Skeletal muscle tissue (tissue), 4 donors: ENCODE data around the gene UTS2R. TPM values are rescaled to one million over a fixed set of nuclear protein-coding genes. Genes with fewer than 3 reads are reported as not detected.
"Not testable (repeated sequence)": the region's sequence is repeated elsewhere in the genome, so short reads cannot be mapped to it uniquely, and the experiment has no call there.

Experiments
- H3K27ac ChIP-seq: one replicate; pipeline ENCODE4 v1.7.0; 2013; ENCODE audit warnings: mild to moderate bottlenecking, low read depth, low read length, inconsistent platforms
- H3K27me3 ChIP-seq, 3 donors: one replicate each; pipeline ENCODE4 v1.7.0; 2013; ENCODE audit warnings: low read length in 3 of 3; ENCODE audit not compliant: control insufficient read depth in 3 of 3, insufficient read depth in 3 of 3
- H3K36me3 ChIP-seq, 3 donors: one replicate each; pipeline ENCODE4 v1.7.0; 2013; ENCODE audit warnings: low read length in 3 of 3; ENCODE audit not compliant: control insufficient read depth in 3 of 3, insufficient read depth in 3 of 3
- H3K4me1 ChIP-seq, 3 donors: one replicate each; pipeline ENCODE4 v1.7.0; 2013; ENCODE audit warnings: low read length in 3 of 3, mild to moderate bottlenecking in 3 of 3; ENCODE audit not compliant: control insufficient read depth in 3 of 3, insufficient read depth in 3 of 3
- H3K4me3 ChIP-seq, 3 donors: one replicate each; pipeline ENCODE4 v1.7.0; 2013; ENCODE audit warnings: low read length in 3 of 3
- H3K9ac ChIP-seq, 3 donors: one replicate each; pipeline ENCODE4 v1.7.0; 2013; ENCODE audit warnings: low read length in 3 of 3, mild to moderate bottlenecking in 3 of 3, moderate library complexity in 2 of 3, low read depth in 1 of 3
- H3K9me3 ChIP-seq, 3 donors: one replicate each; pipeline ENCODE4 v1.7.0; 2013; ENCODE audit warnings: low read length in 3 of 3; ENCODE audit not compliant: control insufficient read depth in 3 of 3
- total RNA-seq: library from RNA; depleted of rRNA; stranded (reverse); fragments of >200 nt; gene quantifications from one replicate; pipeline ENCODE4 v1.2.3, GENCODE V29; 2014
- donor health status: Osteomylitis.

UTS2R gene
- total RNA-seq, 1 donor from 2014 or later: 1.6 TPM

DNA sequence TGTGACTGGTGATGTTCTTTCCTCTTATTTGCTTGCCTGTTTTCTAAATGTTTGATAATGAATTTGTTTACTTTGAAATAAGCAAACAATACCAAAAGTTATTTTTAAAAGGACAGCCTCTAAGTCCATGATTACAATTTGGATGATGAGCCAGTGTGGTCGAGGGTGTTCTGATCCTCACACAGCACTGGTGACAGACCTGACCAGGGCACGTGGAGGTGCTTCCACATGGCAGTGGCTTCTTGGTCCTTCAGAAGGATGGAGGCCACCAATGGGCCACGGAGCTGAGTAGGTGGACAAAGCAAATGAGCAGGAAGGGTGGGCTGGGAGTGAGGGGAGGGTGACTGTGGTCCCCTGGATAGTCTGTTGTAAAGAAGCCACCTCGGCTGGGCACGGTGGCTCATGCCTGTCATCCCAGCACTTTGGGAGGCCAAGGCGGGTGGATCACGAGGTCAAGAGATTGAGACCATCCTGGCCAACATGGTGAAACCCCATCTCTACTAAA lies 16.7 kb upstream of the UTS2R start:
- no peak overlapping the region for H3K4me3 ChIP-seq
- no peak overlapping the region for H3K27ac ChIP-seq
- peaks cover 8 to 16% (median 9%) of the 10 kb centered on the region in 3 donors for H3K4me1 ChIP-seq
- no peaks in the 10 kb centered on the region for H3K9me3 ChIP-seq
- H3K9ac ChIP-seq: no peak overlapping the region
- peaks cover 22 to 42% (median 25%) of the 10 kb centered on the region in 3 donors for H3K27me3 ChIP-seq
- no peaks in the 10 kb centered on the region for H3K36me3 ChIP-seq

- no peak overlapping the region for H3K27ac ChIP-seq
- no peaks in the 10 kb centered on the region for H3K36me3 ChIP-seq
- peaks cover 8 to 16% (median 9%) of the 10 kb centered on the region in 3 donors for H3K4me1 ChIP-seq
- no peak overlapping the region for H3K9ac ChIP-seq
- no peak overlapping the region for H3K4me3 ChIP-seq
- no peaks in the 10 kb centered on the region for H3K9me3 ChIP-seq
- H3K27me3 ChIP-seq: peaks cover 19 to 42% (median 25%) of the 10 kb centered on the region in 3 donors
Observed at GRCh38 chr17:82355770-82356427, 15.7 kb upstream of the UTS2R start.

DNA sequence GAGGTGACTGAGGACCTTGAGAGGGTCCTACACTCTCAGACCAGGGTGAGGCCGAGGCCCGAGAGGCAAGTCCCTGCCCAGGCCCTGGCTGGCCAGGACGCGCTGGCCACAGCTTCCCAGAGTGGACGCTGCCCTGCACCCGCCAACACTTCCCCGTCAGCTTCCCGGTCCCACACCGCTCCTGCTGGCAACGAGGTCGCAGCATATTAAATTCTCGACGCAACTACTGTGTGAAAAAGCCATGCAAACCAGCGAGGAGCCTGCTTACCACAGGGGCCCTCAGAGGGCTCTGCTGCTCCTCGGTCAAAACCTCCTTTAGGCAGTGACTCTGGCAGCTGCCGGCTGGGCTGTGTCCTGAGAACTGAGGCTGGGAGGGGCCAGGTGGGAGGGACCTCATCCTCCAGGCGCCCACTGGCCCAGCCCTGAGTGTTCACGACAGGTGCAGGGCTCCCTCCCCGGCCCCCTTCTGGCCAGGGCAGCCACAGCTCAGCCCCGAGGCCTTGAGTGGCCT lies 14.7 kb upstream of the UTS2R start:
- peaks cover 19 to 42% (median 25%) of the 10 kb centered on the region in 3 donors for H3K27me3 ChIP-seq
- no peak overlapping the region for H3K27ac ChIP-seq
- H3K4me3 ChIP-seq: no peak overlapping the region
- H3K9me3 ChIP-seq: no peaks in the 10 kb centered on the region
- H3K4me1 ChIP-seq: peaks cover 8 to 12% (median 8%) of the 10 kb centered on the region in 3 donors
- H3K36me3 ChIP-seq: no peaks in the 10 kb centered on the region
- no peak overlapping the region for H3K9ac ChIP-seq

- Histone ChIP-seq H3K9me3 (no peaks in the 10 kb centered on the region), H3K27me3 (peaks cover 19 to 42% (median 25%) of the 10 kb centered on the region in 3 donors), H3K36me3 (no peaks in the 10 kb centered on the region), H3K4me3 (no peak overlapping the region), H3K9ac (no peak overlapping the region), H3K27ac (no peak overlapping the region), H3K4me1 (peaks cover 7 to 8% (median 8%) of the 10 kb centered on the region in 3 donors)
Observed at GRCh38 chr17:82357394-82357793, 14.2 kb upstream of the UTS2R start.

DNA sequence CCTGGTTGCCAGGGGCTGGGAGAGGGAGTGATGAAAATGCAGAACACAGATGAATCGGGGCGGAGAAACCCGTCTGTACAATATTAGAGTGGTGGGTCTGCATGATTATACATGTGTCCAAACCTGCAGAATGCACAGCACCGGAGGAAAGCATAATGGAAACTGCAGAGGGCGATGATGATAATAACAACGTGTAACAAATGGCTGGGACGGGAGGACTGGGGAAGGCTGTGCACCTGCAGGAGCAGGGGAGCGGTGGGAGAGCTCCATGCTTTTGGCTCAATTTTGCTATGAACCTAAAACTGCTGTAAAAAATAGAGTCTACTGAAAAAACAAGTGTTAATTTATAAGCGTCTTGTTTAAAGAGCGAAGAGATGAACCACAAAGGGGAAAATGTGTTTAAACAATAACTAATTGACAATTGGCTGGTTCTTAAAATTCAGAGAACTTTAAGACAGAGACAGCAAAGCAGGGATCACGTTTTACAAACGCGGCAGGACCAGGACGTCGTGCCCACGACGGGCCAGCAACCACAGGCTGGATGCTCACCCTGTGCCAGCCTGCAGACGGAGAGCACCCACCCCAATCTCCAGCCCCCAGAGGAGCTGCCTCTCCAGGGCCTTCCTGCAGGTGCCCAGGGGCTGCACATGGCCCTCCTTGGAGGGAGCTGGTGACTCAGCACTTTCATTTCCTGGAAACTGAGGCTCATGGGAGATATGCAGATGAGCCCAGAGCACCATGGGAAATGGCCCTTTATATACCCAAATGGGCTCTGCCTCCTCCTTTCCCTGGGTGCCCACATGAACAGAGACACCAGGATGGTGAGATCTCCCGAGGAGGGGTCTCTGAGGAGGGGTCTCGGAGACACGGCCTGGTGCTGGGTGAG lies 12.9 kb upstream of the UTS2R start, which contains the start of gene TEX19:
TSS of gene TEX19 (plus strand) at position 783 of the 886 bp plus-strand sequence. CDS start 2,904 bp downstream, outside the sequence.
- peaks cover 16 to 42% (median 25%) of the 10 kb centered on the region in 3 donors for H3K27me3 ChIP-seq
- H3K4me3 ChIP-seq: no peak within 1 kb of the TSS
- no peaks in the 10 kb centered on the region for H3K9me3 ChIP-seq
- peaks cover 7 to 8% (median 8%) of the 10 kb centered on the region in 3 donors for H3K4me1 ChIP-seq
- no peaks in the 10 kb centered on the region for H3K36me3 ChIP-seq
- H3K9ac ChIP-seq: no peak within 1 kb of the TSS
- H3K27ac ChIP-seq: no peak within 1 kb of the TSS

DNA sequence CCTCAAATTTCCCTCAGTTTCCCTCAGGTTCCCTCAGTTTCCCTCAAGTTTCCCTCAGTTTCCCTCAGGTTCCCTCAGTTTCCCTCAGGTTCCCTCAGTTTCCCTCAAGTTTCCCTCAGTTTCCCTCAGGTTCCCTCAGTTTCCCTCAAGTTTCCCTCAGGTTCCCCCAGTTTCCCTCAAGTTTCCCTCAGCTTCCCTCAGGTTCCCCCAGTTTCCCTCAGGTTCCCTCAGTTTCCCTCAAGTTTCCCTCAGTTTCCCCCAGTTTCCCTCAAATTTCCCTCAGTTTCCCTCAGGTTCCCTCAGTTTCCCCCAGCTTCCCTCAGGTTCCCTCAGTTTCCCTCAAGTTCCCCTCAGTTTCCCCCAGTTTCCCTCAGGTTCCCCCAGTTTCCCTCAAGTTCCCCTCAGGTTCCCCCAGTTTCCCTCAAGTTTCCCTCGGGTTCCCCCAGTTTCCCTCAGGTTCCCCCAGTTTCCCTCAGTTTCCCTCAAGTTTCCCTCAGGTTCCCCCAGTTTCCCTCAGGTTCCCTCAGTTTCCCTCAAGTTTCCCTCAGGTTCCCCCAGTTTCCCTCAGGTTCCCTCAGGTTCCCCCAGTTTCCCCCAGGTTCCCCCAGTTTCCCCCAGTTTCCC lies 12.0 kb upstream of the UTS2R start:
- not testable (repeated sequence) for H3K9ac ChIP-seq, H3K4me1 ChIP-seq, H3K36me3 ChIP-seq, H3K27ac ChIP-seq, H3K9me3 ChIP-seq, H3K4me3 ChIP-seq
- H3K27me3 ChIP-seq: peaks cover 15 to 35% (median 25%) of the 10 kb centered on the region in 3 donors

DNA sequence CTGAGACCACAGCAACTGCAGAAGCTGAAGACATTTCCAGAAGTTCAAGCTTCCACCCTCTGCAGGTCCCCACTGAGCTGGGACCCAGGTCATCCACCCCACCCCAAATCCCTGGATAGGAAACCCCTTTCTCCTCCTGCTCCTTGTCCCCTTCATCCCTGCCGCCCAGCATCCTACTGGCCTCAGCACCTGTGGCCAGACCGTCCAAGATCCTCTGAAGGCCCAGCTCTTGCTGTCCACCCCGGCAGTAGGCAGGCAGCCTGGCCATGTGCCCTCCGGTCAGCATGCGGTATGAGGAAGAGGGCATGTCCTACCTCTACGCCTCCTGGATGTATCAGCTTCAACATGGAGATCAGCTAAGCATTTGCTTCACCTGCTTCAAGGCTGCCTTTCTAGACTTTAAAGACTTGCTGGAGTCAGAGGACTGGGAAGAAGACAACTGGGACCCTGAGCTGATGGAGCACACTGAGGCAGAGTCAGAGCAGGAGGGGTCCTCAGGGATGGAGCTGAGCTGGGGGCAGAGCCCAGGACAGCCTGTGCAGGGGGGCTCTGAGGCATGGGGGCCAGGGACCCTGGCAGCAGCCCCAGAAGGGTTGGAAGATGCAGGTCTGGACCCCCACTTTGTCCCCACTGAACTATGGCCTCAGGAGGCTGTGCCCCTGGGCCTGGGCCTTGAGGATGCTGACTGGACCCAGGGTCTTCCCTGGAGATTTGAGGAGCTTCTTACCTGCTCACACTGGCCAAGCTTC lies 9.5 kb upstream of the UTS2R start:
- Histone ChIP-seq H3K27me3 (peaks cover 9 to 13% (median 11%) of the 10 kb centered on the region in 3 donors), H3K27ac (no peak overlapping the region), H3K4me1 (peaks cover 0 to under 1% (median 0%) of the 10 kb centered on the region in 3 donors), H3K9me3 (no peaks in the 10 kb centered on the region), H3K4me3 (no peak overlapping the region), H3K36me3 (no peaks in the 10 kb centered on the region), H3K9ac (no peak overlapping the region)

DNA sequence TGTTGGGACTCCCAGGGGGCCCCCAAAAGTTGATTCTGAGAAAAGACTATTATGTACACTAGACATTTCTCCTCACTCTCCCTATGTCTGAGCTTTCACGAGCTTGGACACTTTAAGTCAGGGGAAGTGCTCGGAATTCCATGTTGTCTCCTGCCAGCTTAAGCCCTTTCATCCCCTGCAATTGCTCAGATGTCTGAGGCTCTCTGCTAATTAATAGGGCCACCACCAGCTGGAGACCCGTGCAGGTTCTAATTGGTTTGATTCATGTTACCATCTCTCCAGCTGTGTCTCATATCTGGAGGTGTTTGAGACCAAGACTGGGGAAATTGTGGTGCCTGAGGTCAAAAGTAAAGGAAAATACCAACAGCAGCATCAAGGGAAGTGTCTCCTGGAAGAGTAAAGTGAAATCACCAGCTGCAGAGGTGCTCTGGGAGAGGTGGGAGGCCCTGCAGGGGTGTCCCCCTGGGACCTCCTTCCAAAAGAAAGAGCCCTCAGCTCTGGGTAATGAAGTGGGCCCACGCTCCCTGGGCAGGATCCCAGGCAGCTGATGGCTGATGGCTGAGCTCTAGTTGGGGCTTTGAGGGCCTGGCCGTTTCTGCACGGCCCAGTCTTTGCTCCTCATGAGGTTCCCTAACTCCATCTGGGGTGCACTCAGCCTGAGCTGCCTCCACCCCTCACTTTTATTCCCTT lies 5.8 kb upstream of the UTS2R start:
- no peak overlapping the region for H3K4me3 ChIP-seq
- H3K9me3 ChIP-seq: no peaks in the 10 kb centered on the region
- H3K4me1 ChIP-seq: peaks cover 3 to 5% (median 3%) of the 10 kb centered on the region in 3 donors
- H3K27ac ChIP-seq: no peak overlapping the region
- no peaks in the 10 kb centered on the region for H3K36me3 ChIP-seq
- H3K9ac ChIP-seq: no peak overlapping the region
- H3K27me3 ChIP-seq: peaks cover 8 to 18% (median 14%) of the 10 kb centered on the region in 3 donors
